ENCODE measurements around the gene KRTAP4-2. TPM values are rescaled to one million over a fixed set of nuclear protein-coding genes. Genes with fewer than 3 reads are reported as not detected.
"Not testable (repeated sequence)": the region's sequence is repeated elsewhere in the genome, so short reads cannot be mapped to it uniquely, and the experiment has no call there.

Gene KRTAP4-2
- not detected in 2 replicates for total RNA-seq (2012; rRNA removed)

DNA sequence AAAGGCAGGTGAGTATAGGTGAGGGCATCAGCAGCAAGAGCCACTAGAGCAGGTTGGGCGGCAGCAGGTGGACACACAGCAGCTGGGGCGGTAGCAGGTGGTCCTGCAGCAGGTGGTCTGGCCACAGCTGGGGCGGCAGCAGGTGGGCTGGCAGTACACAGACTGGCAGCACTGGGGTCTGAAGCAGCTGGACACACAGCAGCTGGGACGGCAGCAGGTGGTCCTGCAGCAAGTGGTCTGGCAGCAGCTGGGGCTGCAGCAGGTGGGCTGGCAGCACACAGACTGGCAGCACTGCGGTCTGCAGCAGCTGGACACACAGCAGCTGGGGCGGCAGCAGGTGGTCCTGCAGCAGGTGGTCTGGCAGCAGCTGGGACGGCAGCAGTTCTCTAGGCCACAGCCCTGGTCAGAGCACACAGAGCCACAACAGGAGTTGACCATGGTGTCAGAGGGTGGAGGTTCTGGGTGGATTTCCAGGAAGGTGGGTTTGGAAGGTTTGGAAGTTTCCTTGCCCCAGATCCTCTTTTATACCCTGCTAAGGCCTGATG is at the start of gene KRTAP4-2:
KRTAP4-2 (minus strand) TSS at position 495 of the 545 bp plus-strand sequence; CDS start at position 438, 57 bp downstream.
- Histone ChIP-seq H3K27me3 (ENCODE audit: control insufficient read depth, insufficient read depth, low read length) (peaks cover 4% of the 10 kb centered on the region), H3K4me1 (ENCODE audit: control insufficient read depth, insufficient read depth, low read length) (peaks cover 16% of the 10 kb centered on the region), H3K36me3 (ENCODE audit: insufficient read depth, low read length) (no peaks in the 10 kb centered on the region), H3K4me2 (ENCODE audit: low read length) (no peak within 1 kb of the TSS), H3K9ac (ENCODE audit: low read depth, low read length) (no peak within 1 kb of the TSS), H3K9me3 (replicated peaks; ENCODE audit: low read length) (no peaks in the 10 kb centered on the region), H3K4me3 (ENCODE audit: low read length) (no peak within 1 kb of the TSS)

DNA sequence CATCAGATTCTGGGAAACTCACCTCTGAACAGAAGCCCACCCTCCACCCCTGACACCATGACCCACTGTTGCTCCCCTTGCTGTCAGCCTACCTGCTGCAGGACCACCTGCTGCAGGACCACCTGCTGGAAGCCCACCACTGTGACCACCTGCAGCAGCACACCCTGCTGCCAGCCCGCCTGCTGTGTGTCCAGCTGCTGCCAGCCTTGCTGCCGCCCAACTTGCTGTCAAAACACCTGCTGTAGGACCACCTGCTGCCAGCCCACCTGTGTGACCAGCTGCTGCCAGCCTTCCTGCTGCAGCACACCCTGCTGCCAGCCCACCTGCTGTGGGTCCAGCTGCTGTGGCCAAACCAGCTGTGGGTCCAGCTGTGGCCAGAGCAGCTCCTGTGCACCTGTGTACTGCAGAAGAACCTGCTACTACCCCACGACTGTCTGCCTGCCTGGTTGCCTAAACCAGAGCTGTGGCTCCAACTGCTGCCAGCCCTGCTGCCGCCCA is 48.6 kb upstream of the KRTAP4-2 start, which contains the start of gene KRTAP9-2:
KRTAP9-2 (plus strand) TSS at position 51 of the 498 bp plus-strand sequence; CDS start at position 58, 7 bp downstream.
- not testable (repeated sequence) for H3K27me3 ChIP-seq (ENCODE audit: control insufficient read depth, insufficient read depth, low read length); H3K4me3 ChIP-seq (ENCODE audit: low read length); H3K4me2 ChIP-seq (ENCODE audit: low read length)

DNA sequence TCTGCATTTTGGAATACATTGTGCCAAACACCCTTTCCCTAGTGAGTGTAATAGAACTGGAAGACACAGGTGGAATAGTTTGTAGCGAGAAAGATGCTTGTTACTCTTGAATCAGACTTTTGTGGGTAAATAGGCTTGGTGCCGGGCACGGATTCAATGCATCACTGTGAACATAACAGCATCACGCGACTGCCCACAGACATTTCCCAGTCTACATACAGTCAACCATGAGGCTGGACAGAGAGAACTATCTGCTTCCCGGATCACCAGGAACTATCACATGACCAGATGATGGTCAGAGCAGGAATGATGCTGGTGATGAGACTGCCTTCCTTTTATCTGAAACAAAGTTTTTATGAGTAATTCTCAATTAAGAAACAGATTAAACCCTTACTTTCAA is 48.0 kb upstream of the KRTAP4-2 start:
- no peak overlapping the region for H3K4me3 ChIP-seq (ENCODE audit: low read length)
- no peak overlapping the region for H3K9ac ChIP-seq (ENCODE audit: low read depth, low read length)
- no peaks in the 10 kb centered on the region for H3K4me1 ChIP-seq (ENCODE audit: control insufficient read depth, insufficient read depth, low read length)
- H3K36me3 ChIP-seq (ENCODE audit: insufficient read depth, low read length), result no peaks in the 10 kb centered on the region
- H3K9me3 ChIP-seq (replicated peaks; ENCODE audit: low read length), result no peaks in the 10 kb centered on the region
- no peak overlapping the region for H3K4me2 ChIP-seq (ENCODE audit: low read length)
- peaks cover 3% of the 10 kb centered on the region for H3K27me3 ChIP-seq (ENCODE audit: control insufficient read depth, insufficient read depth, low read length)

More for the DNA sequence above, 48.6 kb upstream of the KRTAP4-2 start, which contains the start of gene KRTAP9-2:
- not testable (repeated sequence) for H3K9ac ChIP-seq (ENCODE audit: low read depth, low read length); H3K4me1 ChIP-seq (ENCODE audit: control insufficient read depth, insufficient read depth, low read length); H3K36me3 ChIP-seq (ENCODE audit: insufficient read depth, low read length); H3K9me3 ChIP-seq (replicated peaks; ENCODE audit: low read length)

DNA sequence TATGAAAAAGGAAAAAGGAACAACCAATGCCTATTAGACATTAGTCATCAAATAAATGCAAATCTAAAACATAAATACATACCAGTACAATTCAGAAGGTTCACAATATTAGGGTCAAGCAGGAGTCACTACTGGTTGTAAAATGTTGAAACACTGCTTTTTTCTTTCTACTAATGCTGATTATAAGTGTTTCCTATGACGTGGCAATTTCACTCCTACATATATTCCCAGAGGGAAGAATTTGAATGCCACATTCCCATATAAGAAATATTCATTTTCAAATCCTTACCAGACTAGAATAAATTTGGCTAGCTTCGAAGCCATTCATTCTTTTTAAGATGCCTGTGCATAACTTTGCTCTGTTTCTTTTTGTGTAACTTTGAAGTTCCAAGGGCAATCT is 45.8 kb upstream of the KRTAP4-2 start:
- H3K9ac ChIP-seq (ENCODE audit: low read depth, low read length), result no peak overlapping the region
- no peak overlapping the region for H3K4me3 ChIP-seq (ENCODE audit: low read length)
- no peaks in the 10 kb centered on the region for H3K4me1 ChIP-seq (ENCODE audit: control insufficient read depth, insufficient read depth, low read length)
- H3K4me2 ChIP-seq (ENCODE audit: low read length), result no peak overlapping the region
- H3K9me3 ChIP-seq (replicated peaks; ENCODE audit: low read length), result no peaks in the 10 kb centered on the region
- no peaks in the 10 kb centered on the region for H3K36me3 ChIP-seq (ENCODE audit: insufficient read depth, low read length)
- peaks cover 3% of the 10 kb centered on the region for H3K27me3 ChIP-seq (ENCODE audit: control insufficient read depth, insufficient read depth, low read length)

DNA sequence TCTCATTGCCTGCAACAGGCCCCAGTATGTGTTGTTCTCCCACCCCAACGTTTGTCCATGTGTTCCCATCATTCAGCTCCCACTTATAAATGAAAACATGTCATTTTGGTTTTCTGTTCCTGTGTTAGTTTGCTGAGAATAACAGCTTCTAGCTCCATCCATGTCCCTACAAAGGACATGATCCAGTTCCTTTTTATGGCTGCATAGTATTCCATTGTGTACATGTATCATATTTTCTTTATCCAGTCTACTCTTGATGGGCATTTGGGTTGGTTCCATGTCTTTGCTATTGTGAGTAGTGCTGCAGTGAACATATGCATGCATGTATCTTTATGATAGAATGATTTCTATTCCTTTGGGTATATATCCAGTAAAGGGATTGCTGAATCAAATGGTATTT is 37.7 kb upstream of the KRTAP4-2 start:
- Histone ChIP-seq H3K36me3 (ENCODE audit: insufficient read depth, low read length) (no peaks in the 10 kb centered on the region), H3K9me3 (replicated peaks; ENCODE audit: low read length) (no peaks in the 10 kb centered on the region), H3K4me1 (ENCODE audit: control insufficient read depth, insufficient read depth, low read length) (peaks cover 10% of the 10 kb centered on the region), H3K4me3 (ENCODE audit: low read length) (no peak overlapping the region), H3K9ac (ENCODE audit: low read depth, low read length) (no peak overlapping the region), H3K4me2 (ENCODE audit: low read length) (no peak overlapping the region), H3K27me3 (ENCODE audit: control insufficient read depth, insufficient read depth, low read length) (no peaks in the 10 kb centered on the region)

DNA sequence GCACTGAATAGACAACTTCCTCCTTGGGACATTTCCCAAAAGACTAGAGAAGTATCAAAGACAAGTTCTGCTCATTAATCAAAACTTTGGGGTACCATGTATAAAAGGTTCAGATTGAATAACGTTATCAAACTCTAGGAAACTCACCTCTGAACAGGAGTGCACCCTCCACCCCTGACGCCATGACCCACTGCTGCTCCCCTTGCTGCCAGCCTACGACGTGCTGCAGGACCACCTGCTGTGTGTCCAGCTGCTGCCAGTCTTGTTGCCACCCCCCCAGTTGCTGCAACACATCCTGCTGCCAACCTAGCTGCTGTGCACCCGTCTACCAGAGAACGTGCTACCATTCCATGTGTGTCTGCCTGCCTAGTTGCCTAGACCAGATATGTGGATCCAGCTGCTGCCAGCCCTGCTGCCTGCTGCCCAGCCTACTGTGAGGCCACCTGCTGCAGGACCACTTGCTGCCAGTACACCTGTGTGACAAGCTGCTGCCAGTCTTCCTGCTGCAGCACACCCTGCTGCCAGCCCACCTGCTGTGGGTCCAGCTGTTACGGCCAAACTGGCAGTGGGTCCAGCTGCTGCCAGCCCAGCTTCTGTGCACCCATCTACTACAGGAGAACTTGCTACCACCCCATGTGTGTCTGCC is 34.6 kb upstream of the KRTAP4-2 start:
- Histone ChIP-seq H3K4me2 (ENCODE audit: low read length) (no peak overlapping the region), H3K4me1 (ENCODE audit: control insufficient read depth, insufficient read depth, low read length) (peaks cover 10% of the 10 kb centered on the region), H3K27me3 (ENCODE audit: control insufficient read depth, insufficient read depth, low read length) (peaks cover 6% of the 10 kb centered on the region), H3K4me3 (ENCODE audit: low read length) (no peak overlapping the region), H3K9ac (ENCODE audit: low read depth, low read length) (no peak overlapping the region), H3K36me3 (ENCODE audit: insufficient read depth, low read length) (no peaks in the 10 kb centered on the region), H3K9me3 (replicated peaks; ENCODE audit: low read length) (no peaks in the 10 kb centered on the region)

DNA sequence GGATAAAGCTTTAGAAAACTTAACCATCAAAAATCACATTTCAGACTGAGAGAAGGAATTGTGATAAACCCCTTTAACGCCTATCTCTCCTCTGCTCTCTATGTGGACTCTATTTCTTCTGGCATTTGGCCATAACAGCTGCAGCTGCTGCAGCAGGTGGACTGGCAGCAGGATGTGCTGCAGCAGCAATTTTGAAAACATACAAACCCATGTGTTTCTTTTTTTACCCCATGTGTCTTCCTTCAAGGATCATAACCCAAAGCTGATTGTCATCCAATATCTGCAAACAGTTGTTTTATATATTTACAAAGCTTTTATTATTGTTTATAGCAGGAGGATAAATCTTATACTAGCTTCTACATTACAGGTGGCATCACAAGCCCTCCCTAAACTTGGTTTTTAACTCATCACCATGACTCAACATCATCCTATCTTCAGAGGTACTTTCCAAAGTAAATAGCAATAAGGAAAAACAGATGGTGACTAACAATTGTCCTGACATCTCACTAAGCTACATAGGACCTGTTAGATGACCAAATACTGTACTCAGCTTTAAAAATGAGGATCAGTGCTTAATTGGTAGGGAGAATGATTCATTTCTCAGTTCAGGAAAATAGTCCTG is 33.9 kb upstream of the KRTAP4-2 start:
- Histone ChIP-seq H3K27me3 (ENCODE audit: control insufficient read depth, insufficient read depth, low read length) (peaks cover 6% of the 10 kb centered on the region), H3K36me3 (ENCODE audit: insufficient read depth, low read length) (no peaks in the 10 kb centered on the region), H3K4me1 (ENCODE audit: control insufficient read depth, insufficient read depth, low read length) (peaks cover 10% of the 10 kb centered on the region), H3K9ac (ENCODE audit: low read depth, low read length) (no peak overlapping the region), H3K4me2 (ENCODE audit: low read length) (no peak overlapping the region), H3K9me3 (replicated peaks; ENCODE audit: low read length) (no peaks in the 10 kb centered on the region), H3K4me3 (ENCODE audit: low read length) (no peak overlapping the region)

DNA sequence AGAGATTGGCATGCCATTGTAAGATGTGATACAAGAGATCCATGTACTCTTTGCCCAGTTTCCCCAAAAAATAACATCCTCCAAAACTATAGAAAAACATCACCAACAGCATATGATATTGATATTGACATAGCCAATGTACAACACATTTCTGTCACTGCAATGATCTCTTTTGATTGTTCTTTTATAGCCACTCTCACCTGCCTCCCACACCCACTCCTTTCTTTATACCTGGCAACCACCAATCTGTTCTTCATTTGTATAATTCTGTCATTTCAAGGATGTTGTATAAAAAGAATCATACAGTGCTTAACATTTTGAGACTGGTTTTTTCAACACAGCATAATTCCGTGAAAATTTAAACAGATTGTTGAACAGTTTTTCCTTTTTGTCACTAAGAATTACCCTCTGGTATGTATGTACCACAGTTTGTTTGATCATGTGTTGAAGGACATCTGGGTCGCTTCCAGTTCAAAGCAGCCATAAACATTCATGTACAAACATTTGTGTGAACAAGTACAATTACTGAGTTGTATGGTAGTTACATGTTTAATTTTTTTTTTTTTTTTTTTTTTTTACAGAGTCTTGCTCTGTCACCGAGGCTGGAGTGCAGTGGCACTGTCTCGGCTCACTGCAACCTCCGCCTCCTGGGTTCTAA is 21.5 kb upstream of the KRTAP4-2 start:
- no peaks in the 10 kb centered on the region for H3K9me3 ChIP-seq (replicated peaks; ENCODE audit: low read length)
- no peak overlapping the region for H3K9ac ChIP-seq (ENCODE audit: low read depth, low read length)
- no peaks in the 10 kb centered on the region for H3K27me3 ChIP-seq (ENCODE audit: control insufficient read depth, insufficient read depth, low read length)
- H3K4me2 ChIP-seq (ENCODE audit: low read length), result no peak overlapping the region
- H3K36me3 ChIP-seq (ENCODE audit: insufficient read depth, low read length), result no peaks in the 10 kb centered on the region
- no peaks in the 10 kb centered on the region for H3K4me1 ChIP-seq (ENCODE audit: control insufficient read depth, insufficient read depth, low read length)
- H3K4me3 ChIP-seq (ENCODE audit: low read length), result no peak overlapping the region

DNA sequence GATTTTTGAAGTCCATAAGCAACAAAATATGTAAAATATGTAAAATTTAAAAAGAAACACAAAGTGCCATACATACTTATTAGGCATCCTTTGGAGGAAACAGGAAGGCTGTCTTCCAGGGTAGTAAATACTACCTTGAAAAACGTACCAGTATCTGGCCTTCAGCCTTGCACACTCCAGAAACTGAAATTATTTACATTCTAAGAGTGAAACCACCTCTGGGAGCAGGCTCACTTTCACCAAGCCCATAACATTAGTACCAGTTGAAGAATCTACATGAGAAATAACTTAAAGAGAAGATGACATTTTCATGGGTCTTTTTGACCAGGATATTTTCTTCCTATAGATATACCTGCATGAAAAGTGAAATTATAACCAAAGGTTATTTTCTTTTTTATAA is 18.0 kb upstream of the KRTAP4-2 start:
- no peaks in the 10 kb centered on the region for H3K27me3 ChIP-seq (ENCODE audit: control insufficient read depth, insufficient read depth, low read length)
- H3K4me3 ChIP-seq (ENCODE audit: low read length), result no peak overlapping the region
- no peaks in the 10 kb centered on the region for H3K36me3 ChIP-seq (ENCODE audit: insufficient read depth, low read length)
- no peak overlapping the region for H3K9ac ChIP-seq (ENCODE audit: low read depth, low read length)
- H3K9me3 ChIP-seq (replicated peaks; ENCODE audit: low read length), result no peaks in the 10 kb centered on the region
- H3K4me2 ChIP-seq (ENCODE audit: low read length), result no peak overlapping the region
- no peaks in the 10 kb centered on the region for H3K4me1 ChIP-seq (ENCODE audit: control insufficient read depth, insufficient read depth, low read length)

DNA sequence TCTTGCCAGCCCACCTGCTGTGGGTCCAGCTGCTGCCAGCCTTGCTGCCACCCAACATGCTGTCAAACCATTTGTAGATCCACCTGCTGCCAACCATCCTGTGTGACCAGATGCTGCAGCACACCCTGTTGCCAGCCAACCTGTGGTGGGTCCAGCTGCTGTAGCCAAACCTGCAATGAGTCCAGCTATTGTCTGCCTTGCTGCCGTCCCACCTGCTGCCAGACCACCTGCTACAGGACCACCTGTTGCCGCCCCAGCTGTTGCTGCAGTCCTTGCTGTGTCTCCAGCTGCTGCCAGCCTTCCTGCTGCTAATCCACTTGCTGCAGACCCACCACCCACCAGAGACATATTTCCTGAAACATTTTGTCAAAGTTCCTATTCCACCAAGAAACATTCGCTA is 12.3 kb upstream of the KRTAP4-2 start:
- no peaks in the 10 kb centered on the region for H3K36me3 ChIP-seq (ENCODE audit: insufficient read depth, low read length)
- no peaks in the 10 kb centered on the region for H3K4me1 ChIP-seq (ENCODE audit: control insufficient read depth, insufficient read depth, low read length)
- H3K4me2 ChIP-seq (ENCODE audit: low read length), result no peak overlapping the region
- peaks cover 6% of the 10 kb centered on the region for H3K27me3 ChIP-seq (ENCODE audit: control insufficient read depth, insufficient read depth, low read length)
- H3K9me3 ChIP-seq (replicated peaks; ENCODE audit: low read length), result no peaks in the 10 kb centered on the region
- no peak overlapping the region for H3K4me3 ChIP-seq (ENCODE audit: low read length)
- H3K9ac ChIP-seq (ENCODE audit: low read depth, low read length), result no peak overlapping the region

DNA sequence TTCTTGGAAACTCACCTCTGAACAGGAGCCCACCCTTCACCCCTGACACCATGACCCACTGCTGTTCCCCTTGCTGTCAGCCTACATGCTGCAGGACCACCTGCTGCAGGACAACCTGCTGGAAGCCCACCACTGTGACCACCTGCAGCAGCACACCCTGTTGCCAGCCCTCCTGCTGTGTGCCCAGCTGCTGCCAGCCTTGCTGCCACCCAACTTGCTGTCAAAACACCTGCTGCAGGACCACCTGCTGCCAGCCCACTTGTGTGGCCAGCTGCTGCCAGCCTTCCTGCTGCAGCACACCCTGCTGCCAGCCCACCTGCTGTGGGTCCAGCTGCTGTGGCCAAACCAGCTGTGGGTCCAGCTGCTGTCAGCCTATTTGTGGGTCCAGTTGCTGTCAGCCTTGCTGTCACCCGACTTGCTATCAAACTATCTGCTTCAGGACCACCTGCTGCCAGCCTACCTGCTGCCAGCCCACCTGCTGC is 11.9 kb upstream of the KRTAP4-2 start, which contains the start of gene KRTAP9-1:
KRTAP9-1 (plus strand) TSS at position 51 of the 482 bp plus-strand sequence; CDS start at position 51, 0 bp downstream.
- not testable (repeated sequence) for H3K4me3 ChIP-seq (ENCODE audit: low read length); H3K4me2 ChIP-seq (ENCODE audit: low read length); H3K4me1 ChIP-seq (ENCODE audit: control insufficient read depth, insufficient read depth, low read length); H3K9me3 ChIP-seq (replicated peaks; ENCODE audit: low read length); H3K27me3 ChIP-seq (ENCODE audit: control insufficient read depth, insufficient read depth, low read length); H3K36me3 ChIP-seq (ENCODE audit: insufficient read depth, low read length); H3K9ac ChIP-seq (ENCODE audit: low read depth, low read length)

Data from skeletal muscle satellite cell (primary cell).